ENCODE measurements around the gene IGFBP4. TPM values are rescaled to one million over a fixed set of nuclear protein-coding genes. Genes with fewer than 3 reads are reported as not detected.

IGFBP4 gene
- total and polyA plus RNA-seq, 3 donors from 2014 or later = 67.9 to 317 (median 76.7) TPM

GRCh38 chr17:40419559-40420331 lies 23.5 kb upstream of the IGFBP4 start:
- intact Hi-C loops (cut with DNase I; ENCODE audit: low total_unique reads) = loop anchor here (10.0 kb wide), 1 partner anchor 115 kb away; the partner anchor contains the start of gene RARA
- no peak overlapping the region for H3K4me3 ChIP-seq
- no peak overlapping the region for H3K27ac ChIP-seq
- peaks cover 6% of the 10 kb centered on the region for H3K4me1 ChIP-seq
- no peaks in the 10 kb centered on the region for H3K36me3 ChIP-seq (ENCODE audit: low read depth, missing control alignments)
- 53 to 66% methylated on average over 8 to 11 of the region's 11 CpGs for WGBS, 2 donors
- TF ChIP-seq POLR2A (IDR thresholded peaks at IDR 0.05) (no peak), CTCF (IDR thresholded peaks at IDR 0.05) (no peak)
- no peaks in the 10 kb centered on the region for H3K9me3 ChIP-seq
- H3K27me3 ChIP-seq = no peaks in the 10 kb centered on the region
- DNase-seq = no peak

DNA sequence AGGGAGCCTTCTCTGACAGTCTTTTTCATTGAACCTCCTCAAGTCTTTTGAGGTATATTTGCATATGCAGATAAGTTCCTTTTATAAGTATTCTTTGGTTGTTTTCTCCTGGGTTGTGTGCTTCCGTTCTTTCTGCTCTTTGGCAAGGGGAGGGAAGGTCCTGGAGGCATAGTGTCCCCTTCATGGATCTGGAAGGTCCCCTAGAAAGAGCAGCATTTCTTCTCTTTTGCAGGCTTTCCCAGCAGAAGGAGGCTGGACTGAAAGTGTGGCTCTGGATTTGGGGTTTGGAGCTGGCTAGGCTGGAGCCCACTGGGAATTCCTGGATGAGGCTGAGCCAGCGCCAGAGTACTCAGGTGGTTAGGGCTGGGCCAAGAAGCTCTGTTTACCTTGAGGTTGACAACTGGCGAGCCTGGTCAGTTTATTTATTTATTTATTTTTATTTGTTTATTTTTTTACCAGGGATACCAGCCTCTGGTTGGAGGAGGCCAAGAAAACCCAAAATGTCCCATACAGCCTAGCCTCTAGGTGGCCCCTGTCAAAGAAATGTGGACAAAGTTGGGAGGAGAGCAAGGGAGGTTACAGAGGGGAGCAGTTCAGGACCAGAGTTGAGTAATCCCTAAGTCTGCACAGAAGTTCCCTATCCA lies 20.1 kb upstream of the IGFBP4 start:
- intact Hi-C loops (cut with DNase I; ENCODE audit: low total_unique reads) = no loop called here
- Histone ChIP-seq H3K27me3 (no peaks in the 10 kb centered on the region), H3K36me3 (ENCODE audit: low read depth, missing control alignments) (no peaks in the 10 kb centered on the region), H3K9me3 (no peaks in the 10 kb centered on the region), H3K4me1 (peaks cover 3% of the 10 kb centered on the region), H3K27ac (no peak overlapping the region), H3K4me3 (no peak overlapping the region)
- no peak for DNase-seq
- WGBS, 2 donors = 82 to 94% methylated on average over 3 of the region's 3 CpGs
- TF ChIP-seq CTCF (IDR thresholded peaks at IDR 0.05) = no peak
- no peak for TF ChIP-seq POLR2A (IDR thresholded peaks at IDR 0.05)

DNA sequence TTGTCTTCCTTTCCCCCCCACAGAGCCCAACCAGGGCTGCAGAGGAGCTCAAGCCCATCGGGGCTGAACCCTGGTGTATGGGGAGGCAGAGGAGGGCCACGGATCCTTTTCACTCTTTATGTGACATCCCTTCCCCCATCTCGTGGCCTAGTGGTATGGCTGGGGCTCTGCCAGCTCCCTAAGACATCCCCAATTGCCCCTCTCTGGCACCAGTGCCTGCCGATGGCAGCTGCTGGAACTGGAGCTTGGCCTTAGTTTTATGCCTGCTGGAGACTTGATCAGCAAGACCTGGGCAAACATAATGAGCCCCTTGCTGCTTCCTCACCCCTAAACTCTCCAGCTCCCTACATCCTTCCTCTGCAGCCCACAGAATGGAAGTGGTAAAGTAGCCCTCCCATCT lies 17.5 kb upstream of the IGFBP4 start:
- H3K9me3 ChIP-seq = no peaks in the 10 kb centered on the region
- no peak for TF ChIP-seq POLR2A (IDR thresholded peaks at IDR 0.05)
- no peak for TF ChIP-seq CTCF (IDR thresholded peaks at IDR 0.05)
- no peak overlapping the region for H3K27ac ChIP-seq
- no peaks in the 10 kb centered on the region for H3K27me3 ChIP-seq
- WGBS, 2 donors = 76 to 85% methylated on average over 4 of the region's 4 CpGs
- H3K4me3 ChIP-seq = no peak overlapping the region
- intact Hi-C loops (cut with DNase I; ENCODE audit: low total_unique reads) = no loop called here
- no peaks in the 10 kb centered on the region for H3K36me3 ChIP-seq (ENCODE audit: low read depth, missing control alignments)
- H3K4me1 ChIP-seq = no peaks in the 10 kb centered on the region
- no peak for DNase-seq

DNA sequence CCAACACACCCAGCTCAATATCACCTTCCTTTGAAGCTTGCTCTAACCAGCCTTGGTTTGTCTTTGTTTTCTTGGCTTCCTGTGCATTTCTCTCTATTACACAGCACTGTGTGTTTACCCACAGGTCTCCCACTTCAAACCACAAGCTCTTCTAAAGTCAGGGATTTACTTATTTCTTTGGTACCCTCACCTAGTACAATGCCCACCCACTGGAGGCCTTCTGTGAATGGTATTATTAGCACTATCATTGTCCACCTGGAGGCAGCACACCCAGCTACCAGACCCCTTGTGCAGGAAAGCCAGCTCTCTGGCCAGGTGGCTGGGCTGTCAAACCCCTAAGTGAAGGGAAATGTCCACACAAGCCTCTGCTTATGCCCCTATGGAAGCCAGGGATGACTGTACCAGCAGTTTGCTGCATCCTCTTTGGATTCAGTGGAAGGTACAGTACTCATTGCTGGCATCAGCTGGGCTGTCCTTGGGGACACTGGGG lies 16.2 kb upstream of the IGFBP4 start:
- DNase-seq = no peak
- no peaks in the 10 kb centered on the region for H3K36me3 ChIP-seq (ENCODE audit: low read depth, missing control alignments)
- TF ChIP-seq CTCF (IDR thresholded peaks at IDR 0.05) = no peak
- no peak for TF ChIP-seq POLR2A (IDR thresholded peaks at IDR 0.05)
- no peaks in the 10 kb centered on the region for H3K27me3 ChIP-seq
- H3K9me3 ChIP-seq = no peaks in the 10 kb centered on the region
- H3K27ac ChIP-seq = no peak overlapping the region
- intact Hi-C loops (cut with DNase I; ENCODE audit: low total_unique reads) = no loop called here
- H3K4me1 ChIP-seq = no peaks in the 10 kb centered on the region
- no peak overlapping the region for H3K4me3 ChIP-seq

All from testis (tissue), 3 donors.